KOPT-K1 (cell line): ENCODE results near the gene EVA1B.

Experiments
- H3K27ac ChIP-seq: fragments of 200-600 bp; sonication (generic); 2 replicates; pipeline ENCODE4 v1.5.1; 2016; ENCODE audit warnings: antibody characterized with exemption, mild to moderate bottlenecking, low read depth, low read length; ENCODE audit not compliant: poor library complexity, severe bottlenecking
- H3K36me3 ChIP-seq: fragments of 200-600 bp; sonication (generic); 2 replicates; pipeline ENCODE4 v1.5.1; 2017; ENCODE audit warnings: antibody characterized with exemption, mild to moderate bottlenecking, low read length, moderate library complexity; ENCODE audit not compliant: insufficient read depth
- H3K9me3 ChIP-seq: fragments of 200-600 bp; sonication (generic); 2 replicates; pipeline ENCODE4 v1.5.1; 2017; ENCODE audit warnings: antibody characterized with exemption, low read length, mild to moderate bottlenecking; ENCODE audit not compliant: insufficient read depth, poor library complexity, severe bottlenecking

The EVA1B gene

GRCh38 chr1:36286802-36287201 is 36.6 kb downstream of the EVA1B start:
- H3K9me3 ChIP-seq = no peaks in the 10 kb centered on the region

GRCh38 chr1:36285443-36286101 is 37.9 kb downstream of the EVA1B start:
- Histone ChIP-seq H3K27ac (no peak overlapping the region), H3K9me3 (no peaks in the 10 kb centered on the region), H3K36me3 (peaks cover 94% of the 10 kb centered on the region)

More at GRCh38 chr1:36286802-36287201, 36.6 kb downstream of the EVA1B start:
- no peak overlapping the region for H3K27ac ChIP-seq
- H3K36me3 ChIP-seq = peaks cover 99% of the 10 kb centered on the region

DNA sequence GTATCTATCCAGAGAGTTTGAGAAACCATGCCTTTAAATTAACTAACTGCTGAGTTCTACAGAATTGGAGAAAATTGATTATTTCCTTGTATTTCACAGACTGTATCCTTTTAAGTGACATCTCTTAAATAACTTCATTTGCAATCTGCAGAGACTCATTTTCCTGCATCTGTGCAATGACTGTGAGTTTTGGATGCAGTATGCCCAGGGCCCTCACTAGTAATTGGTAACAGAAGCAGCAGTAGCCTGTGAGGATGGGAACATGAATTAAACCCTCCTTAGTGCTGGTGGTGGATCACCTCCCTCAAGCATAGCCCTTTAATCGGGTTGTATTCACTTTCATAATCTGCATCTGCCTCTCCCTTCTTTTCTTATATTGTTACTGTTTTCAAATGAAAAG is 38.9 kb downstream of the EVA1B start:
- no peaks in the 10 kb centered on the region for H3K9me3 ChIP-seq
- no peak overlapping the region for H3K27ac ChIP-seq
- H3K36me3 ChIP-seq = peaks cover 86% of the 10 kb centered on the region

GRCh38 chr1:36284061-36284460 is 39.4 kb downstream of the EVA1B start:
- Histone ChIP-seq H3K36me3 (peaks cover 81% of the 10 kb centered on the region), H3K27ac (no peak overlapping the region), H3K9me3 (no peaks in the 10 kb centered on the region)

DNA sequence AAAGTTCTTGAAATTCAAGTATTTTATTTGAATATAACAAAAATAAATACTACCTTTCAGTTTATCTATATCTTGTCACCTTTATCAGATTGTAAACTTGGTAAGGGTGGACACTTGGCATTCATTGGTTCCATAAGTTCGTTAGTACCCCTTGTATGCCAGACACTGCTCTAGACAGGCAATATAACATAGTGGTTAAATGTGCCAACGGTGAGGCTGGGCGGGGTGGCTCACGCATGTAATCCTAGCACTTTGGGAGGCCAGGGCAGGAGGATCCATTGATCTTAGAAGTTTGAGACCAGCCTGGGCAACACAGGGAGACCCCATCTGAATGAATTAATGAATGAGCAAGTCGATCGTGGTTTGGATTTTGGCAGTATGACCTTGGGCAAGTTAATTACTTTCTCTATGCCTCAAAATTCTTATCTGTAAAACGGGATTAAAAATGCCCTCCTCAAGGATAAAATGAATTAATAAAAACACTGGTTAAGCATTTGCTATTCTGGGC is 43.6 kb downstream of the EVA1B start:
- no peaks in the 10 kb centered on the region for H3K9me3 ChIP-seq
- H3K36me3 ChIP-seq = peaks cover 55% of the 10 kb centered on the region
- no peak overlapping the region for H3K27ac ChIP-seq

DNA sequence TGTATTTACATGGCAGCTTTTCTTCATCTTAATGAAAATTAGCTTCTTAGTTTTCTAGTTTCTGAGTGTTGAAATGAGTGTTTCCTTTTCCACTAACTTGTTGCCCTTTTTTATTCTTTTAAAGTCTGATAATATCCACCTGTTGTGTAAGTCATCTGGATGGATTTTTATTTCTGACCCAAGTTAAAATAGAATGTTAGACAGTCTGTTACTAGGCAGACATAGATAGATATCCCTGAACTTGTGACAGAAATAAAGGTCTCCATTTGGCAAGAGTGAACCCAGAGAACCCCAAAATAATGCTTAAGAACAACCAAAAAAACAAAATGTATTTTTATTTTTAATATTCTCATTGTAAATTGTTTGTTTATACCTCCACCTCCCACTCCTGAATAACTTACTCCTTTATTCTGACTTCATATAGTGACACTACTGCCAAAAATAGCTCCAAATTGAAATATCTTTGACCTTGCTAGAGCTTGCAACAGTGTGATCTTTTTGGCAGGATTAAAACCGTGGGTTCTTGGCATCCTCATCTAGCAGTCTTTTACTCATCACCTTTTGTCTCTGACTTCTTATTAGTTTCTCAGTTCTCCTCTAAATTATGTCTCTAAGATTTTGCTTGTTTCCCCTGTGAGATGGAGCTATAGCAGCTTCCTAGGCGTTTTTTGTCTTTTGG is 44.2 kb downstream of the EVA1B start:
- H3K36me3 ChIP-seq = peaks cover 55% of the 10 kb centered on the region
- no peak overlapping the region for H3K27ac ChIP-seq
- no peaks in the 10 kb centered on the region for H3K9me3 ChIP-seq

GRCh38 chr1:36276688-36277087 is 46.8 kb downstream of the EVA1B start:
- Histone ChIP-seq H3K36me3 (peaks cover 58% of the 10 kb centered on the region), H3K9me3 (no peaks in the 10 kb centered on the region), H3K27ac (no peak overlapping the region)

- H3K27ac ChIP-seq = no peak overlapping the region
- H3K36me3 ChIP-seq = peaks cover 73% of the 10 kb centered on the region
- no peaks in the 10 kb centered on the region for H3K9me3 ChIP-seq
Measured at GRCh38 chr1:36274201-36274600, 49.2 kb downstream of the EVA1B start.

DNA sequence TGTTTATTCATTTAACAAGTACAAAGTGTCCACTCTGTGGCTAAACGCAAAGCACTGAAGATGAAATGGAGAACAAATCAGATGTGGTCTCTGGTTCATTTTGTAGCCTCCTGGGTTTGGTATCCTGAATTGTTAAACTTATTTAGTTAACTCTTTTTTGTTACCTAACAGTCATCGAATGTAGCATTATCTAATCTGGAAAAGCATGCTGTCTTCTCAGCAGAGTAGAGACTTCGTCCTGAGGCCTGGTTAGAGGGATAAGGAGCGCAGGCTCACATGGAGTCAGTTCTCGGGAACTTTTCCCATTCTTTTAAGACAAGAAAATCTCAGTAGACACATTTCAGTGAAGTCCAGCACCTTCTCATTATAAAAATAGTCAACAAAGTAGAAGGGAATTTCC is 50.4 kb downstream of the EVA1B start:
- H3K9me3 ChIP-seq = no peaks in the 10 kb centered on the region
- no peak overlapping the region for H3K27ac ChIP-seq
- H3K36me3 ChIP-seq = peaks cover 80% of the 10 kb centered on the region
